ENCODE measurements around the gene AQP7.

- TF ChIP-seq POLR2A (IDR thresholded peaks at IDR 0.05; ENCODE audit: low read length) = no peak
- no peak for TF ChIP-seq GATA1 (IDR thresholded peaks at IDR 0.05; ENCODE audit: low read depth, low read length)
These were observed 28.6 kb upstream of the AQP7 start for GRCh38 chr9:33430942-33431341.

Measured in erythroblast (primary cell).